RWPE1 (cell line): Measurements from ENCODE around the gene FUZ.

Experiments
- CTCF ChIA-PET: fragments of 350-600 bp; sonication (Branson Sonifier 250); formaldehyde crosslinking; extraction: SDS; loops from one replicate; lab custom pipeline; 2021; lab: Yijun Ruan, JAX
- POLR2A ChIA-PET: fragments of 400-600 bp; formaldehyde crosslinking; extraction: SDS; loops from one replicate; lab custom pipeline; 2020; ENCODE audit warnings: antibody characterized with exemption; ENCODE audit not compliant: low non-redundant PET; lab: Yijun Ruan, JAX
- DNase-seq: peaks from one replicate; pipeline ENCODE4 v3.0.0; 2012; ENCODE audit warnings: low spot score
- H3K27ac ChIP-seq: fragments of 450-650 bp; 2 replicates; pipeline ENCODE4 v1.5.1; 2017
- TF ChIP-seq, protein P1 (sequence below): fragments of 450-650 bp; conservative IDR thresholded peaks from 2 replicates; pipeline ENCODE4 v1.5.1; 2017; ENCODE audit warnings: low read depth, mild to moderate bottlenecking

The FUZ gene

DNA sequence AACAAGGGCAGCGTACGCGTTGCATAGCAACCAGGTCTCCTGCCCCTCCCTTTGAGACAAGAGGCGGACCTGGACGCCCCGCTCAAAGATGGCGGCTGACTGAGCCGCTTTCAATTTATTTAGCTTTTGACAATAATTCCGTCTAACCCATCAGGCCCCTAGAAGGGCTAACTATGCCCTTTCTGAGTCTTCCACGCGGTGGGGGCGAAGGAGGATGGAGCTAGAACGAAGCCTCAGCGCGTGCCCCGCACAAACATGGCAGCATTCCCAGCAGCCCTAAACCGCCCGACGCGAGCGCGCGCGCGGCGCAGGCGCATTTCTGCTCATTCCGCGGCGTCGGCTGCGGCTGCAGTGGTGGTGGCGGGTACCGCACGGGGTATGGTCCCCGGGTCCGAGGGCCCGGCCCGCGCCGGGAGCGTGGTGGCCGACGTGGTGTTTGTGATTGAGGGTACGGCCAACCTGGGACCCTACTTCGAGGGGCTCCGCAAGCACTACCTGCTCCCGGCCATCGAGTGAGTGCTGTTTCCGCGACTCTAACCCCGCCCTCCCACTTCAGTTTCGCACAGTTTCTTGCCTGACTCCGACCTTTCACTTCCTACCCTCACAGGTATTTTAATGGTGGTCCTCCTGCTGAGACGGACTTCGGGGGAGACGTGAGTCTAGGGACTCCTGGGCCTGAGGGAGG, 5.0 kb upstream of the FUZ start, which contains the start of gene MED25:
MED25 (plus strand) TSS at position 326 of the 685 bp plus-strand sequence; CDS start at position 379, 53 bp downstream.
- TF ChIP-seq, protein P1, sequence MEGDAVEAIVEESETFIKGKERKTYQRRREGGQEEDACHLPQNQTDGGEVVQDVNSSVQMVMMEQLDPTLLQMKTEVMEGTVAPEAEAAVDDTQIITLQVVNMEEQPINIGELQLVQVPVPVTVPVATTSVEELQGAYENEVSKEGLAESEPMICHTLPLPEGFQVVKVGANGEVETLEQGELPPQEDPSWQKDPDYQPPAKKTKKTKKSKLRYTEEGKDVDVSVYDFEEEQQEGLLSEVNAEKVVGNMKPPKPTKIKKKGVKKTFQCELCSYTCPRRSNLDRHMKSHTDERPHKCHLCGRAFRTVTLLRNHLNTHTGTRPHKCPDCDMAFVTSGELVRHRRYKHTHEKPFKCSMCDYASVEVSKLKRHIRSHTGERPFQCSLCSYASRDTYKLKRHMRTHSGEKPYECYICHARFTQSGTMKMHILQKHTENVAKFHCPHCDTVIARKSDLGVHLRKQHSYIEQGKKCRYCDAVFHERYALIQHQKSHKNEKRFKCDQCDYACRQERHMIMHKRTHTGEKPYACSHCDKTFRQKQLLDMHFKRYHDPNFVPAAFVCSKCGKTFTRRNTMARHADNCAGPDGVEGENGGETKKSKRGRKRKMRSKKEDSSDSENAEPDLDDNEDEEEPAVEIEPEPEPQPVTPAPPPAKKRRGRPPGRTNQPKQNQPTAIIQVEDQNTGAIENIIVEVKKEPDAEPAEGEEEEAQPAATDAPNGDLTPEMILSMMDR: no peak
- ChIA-PET CTCF (no interaction called here), POLR2A (interaction anchor here (0.8 kb wide), 1 partner anchor 21 kb away, joined by 10 read pairs; no protein-coding TSS in a partner anchor)
- peak within 1 kb of the TSS; percentile 97 for H3K27ac ChIP-seq
- DNase-seq: peak; percentile 82

DNA sequence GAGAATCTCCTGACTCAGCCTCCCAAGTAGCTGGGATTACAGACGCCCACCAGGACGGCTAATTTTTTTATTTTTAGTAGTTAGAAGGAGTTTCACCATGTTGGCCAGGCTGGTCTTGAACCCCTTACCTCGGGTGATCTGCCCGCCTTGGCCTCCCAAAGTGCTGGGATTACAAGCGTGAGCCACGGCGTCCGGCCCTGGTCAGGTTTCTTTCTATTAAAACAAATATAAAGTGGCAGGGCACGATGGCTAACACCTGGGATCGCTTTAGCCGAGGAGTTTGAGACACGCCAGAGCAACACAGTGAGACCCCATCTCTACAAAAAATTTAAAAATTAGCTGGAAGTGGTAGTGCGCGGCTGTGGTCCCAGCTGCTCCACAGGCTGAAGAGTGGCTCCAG, 3.5 kb upstream of the FUZ start:
- no peak for DNase-seq
- TF ChIP-seq, protein P1: no peak
- ChIA-PET CTCF (no interaction called here), POLR2A (no interaction called here)
- peak overlapping the region; percentile 97 for H3K27ac ChIP-seq

DNA sequence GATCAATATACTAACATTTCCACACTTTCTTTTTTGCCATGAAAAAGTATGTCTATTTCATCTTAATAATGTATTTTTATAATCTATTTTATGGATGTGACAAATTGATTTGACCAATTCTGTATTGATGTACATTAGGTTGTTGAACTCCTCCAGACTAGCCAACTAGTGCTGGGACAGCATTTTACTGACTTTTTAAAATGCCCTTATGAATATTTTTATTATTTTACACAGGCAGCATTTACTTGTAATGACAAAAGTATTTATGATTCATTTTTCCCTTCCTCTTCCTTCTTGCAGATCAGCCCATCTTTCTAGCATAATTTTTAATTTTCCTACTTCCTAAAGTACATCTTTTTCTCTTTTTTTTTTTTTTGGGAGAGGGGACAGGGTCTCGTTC, 918 bp upstream of the FUZ start:
- no peak for DNase-seq
- POLR2A ChIA-PET: no interaction called here
- TF ChIP-seq, protein P1: no peak
- CTCF ChIA-PET: no interaction called here
- peak overlapping the region; percentile 65 for H3K27ac ChIP-seq

DNA sequence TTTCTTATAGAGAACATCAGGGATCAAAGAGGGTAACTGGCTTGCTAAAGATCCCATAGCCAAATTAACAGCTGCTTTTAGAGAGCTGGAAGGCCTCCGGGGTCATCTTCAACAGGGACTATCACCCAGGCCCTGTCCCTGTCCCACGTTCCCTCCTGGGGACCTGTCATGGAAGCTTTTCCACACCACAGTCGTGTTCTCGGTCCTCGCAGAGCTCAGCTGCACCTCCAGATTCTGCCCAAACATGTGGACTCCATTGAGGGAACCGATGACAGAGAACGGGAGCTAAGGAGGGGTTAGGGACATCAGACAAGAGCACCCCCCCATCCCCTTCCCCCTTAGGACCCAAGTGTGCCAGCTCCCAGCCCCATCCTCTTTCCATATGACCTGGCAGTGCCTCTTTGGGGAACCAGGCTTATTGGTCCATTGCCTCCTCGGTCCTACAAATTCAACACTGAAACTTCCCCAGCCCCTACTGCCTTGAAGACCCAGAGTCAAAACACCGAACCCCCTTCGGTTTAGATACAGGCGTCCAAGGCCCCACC, 568 bp downstream of the FUZ start:
- POLR2A ChIA-PET: no interaction called here
- TF ChIP-seq, protein P1: no peak
- CTCF ChIA-PET: interaction anchor here (0.6 to 0.7 kb wide), 2 partner anchors 16 to 46 kb away, joined by 3 read pairs; partner anchors contain the start of gene AP2A1
- H3K27ac ChIP-seq: peak overlapping the region; percentile 84
- DNase-seq: no peak

DNA sequence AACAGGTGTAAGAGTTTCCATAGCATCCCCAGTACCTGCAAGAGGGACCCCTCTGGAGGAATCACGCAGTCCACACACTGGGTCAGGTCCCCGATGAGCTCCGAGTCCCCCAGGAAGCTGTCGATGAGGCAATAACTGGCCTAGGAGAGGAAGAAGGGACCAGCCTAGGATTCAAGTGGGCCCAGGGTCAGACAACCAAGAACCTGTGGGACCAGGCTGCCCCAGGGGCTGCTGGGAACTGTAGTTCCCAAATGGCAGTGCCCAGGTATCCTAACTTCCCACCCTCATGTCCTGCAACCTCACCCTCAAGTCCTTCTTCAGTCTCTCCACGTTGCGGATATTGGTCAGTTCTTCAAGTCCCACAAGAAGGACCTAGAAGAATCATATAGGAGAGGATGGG, 1.8 kb downstream of the FUZ start:
- ChIA-PET POLR2A (no interaction called here), CTCF (interaction anchor here (0.6 kb wide), 1 partner anchor 111 kb away, joined by 3 read pairs; no protein-coding TSS in a partner anchor)
- no peak for DNase-seq
- peak overlapping the region; percentile 84; the same call in 1 of the 2 replicates for H3K27ac ChIP-seq
- TF ChIP-seq, protein P1: no peak

DNA sequence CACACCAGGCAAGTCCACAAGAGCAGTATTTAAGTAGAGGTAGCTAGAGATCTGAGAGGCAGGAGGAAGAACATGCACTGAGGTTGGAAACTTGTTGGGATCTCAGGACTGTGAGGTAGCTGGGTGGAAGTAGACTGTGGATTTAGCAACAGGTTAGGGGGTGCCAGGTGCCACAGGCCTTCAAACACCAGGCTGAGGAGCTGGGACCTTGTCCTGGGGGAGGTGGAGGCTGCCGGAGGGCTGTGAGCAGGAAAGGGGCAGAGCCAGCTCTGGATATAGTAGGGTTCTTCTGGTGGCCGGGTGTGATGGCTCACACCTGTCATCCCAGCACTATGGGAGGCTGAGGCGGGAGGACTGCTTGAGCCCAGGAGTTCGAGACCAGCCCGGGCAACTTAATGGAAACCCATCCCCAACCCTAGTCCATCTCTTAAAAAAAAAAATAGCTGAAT, 3.1 kb downstream of the FUZ start:
- H3K27ac ChIP-seq: peak overlapping the region; percentile 84
- ChIA-PET CTCF (interaction anchor here (0.6 kb wide), 2 partner anchors 11 to 25 kb away, joined by 3 to 4 read pairs; no protein-coding TSS in a partner anchor), POLR2A (no interaction called here)
- TF ChIP-seq, protein P1: no peak
- DNase-seq: no peak
